Activated CD8-positive, alpha-beta memory T cell treated with anti-CD3 and anti-CD28 coated beads, Interleukin-2, amount 50 U/mL, for 24 hours (primary cell): ENCODE measurements around the gene ITSN1.
"Not testable (repeated sequence)": the region's sequence is repeated elsewhere in the genome, so short reads cannot be mapped to it uniquely, and the experiment has no call there.

Experiments used
- DNase-seq: peaks from one replicate; pipeline ENCODE4 v3.0.0-alpha.2; 2020; ENCODE audit errors: extremely low read depth

ITSN1 gene

DNA sequence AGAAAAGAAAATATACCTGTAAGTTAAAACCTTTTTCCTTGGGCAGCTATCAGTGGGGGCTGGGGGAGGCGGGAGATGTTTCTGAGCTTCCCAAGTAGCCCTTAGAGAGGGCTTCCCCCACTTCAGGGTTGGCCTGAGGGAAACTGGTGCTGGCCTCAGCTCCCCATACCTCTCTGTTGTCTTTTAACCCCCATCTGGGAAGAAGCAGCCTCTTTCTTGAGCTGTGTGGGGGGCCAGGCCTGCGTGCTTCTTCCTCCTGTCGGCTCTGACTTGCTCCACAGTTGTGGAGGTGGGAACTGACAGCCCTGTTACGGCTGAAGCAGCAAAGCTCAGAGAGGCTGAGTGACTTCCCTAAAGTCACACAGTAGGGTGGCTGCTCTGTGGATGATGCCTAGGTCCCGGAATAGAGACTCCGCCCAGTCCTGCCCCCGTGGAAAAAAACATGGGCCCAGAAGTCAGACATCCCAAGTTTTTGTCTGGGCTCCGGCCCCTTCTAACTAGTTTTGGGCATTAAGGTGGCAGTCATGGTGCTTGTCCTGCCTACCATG lies 218.1 kb downstream of the ITSN1 start:
- DNase-seq = no peak

DNA sequence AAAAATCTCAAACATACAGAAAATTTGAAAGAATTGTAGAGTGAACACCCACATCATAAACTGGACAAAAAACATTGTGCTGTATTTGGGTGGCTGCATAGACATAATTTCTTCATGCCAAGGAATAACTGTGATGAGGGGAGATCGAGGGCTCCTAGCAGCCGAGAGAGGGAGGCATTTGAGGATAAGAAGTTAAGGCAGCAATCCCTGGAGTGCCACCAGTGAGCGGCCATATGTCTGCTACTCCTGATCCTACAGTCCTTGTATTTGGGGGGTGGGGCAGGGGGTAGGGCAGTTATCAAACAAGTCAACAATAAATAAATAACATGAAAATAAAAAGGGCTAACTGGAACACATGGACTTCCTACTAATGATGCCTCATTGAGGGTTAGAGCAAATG lies 218.8 kb downstream of the ITSN1 start:
- no peak for DNase-seq

- DNase-seq = not testable (repeated sequence)
Measured at GRCh38 chr21:33863191-33863590, 220.9 kb downstream of the ITSN1 start.

DNA sequence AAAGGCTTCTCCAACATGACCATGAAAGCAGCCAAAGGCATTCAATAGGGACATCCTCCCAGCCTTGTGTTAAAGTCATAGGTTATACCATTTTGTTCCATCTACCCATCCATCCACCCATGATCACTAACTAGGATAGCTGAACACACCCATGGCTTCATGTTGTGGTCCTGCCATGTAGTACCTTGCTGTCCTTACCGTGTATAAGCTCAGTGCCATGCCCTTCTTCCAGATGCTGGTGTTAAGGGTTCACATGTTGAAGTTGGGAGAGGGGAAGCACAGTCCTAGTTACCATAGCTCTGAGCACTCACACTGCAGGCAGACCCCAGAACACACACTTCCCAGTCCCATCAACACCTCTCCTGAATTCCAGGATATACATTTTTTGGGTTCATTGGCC lies 221.8 kb downstream of the ITSN1 start:
- no peak for DNase-seq

DNA sequence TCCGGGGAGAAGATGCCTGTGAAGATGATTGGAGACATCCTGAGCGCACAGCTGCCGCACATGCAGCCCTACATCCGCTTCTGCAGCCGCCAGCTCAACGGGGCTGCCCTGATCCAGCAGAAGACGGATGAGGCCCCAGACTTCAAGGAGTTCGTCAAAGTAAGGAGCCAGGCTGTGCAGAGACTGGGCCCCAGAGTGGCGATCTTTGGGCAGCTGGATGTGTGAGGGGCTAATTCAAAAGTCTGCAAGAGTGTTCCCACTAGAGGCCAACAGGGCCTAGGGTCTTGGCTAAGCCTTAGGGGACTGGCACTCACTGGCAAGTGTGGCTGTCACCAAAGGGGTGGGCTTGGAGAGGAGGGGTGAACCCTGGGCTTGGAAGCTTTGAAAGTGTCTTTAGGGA lies 222.9 kb downstream of the ITSN1 start:
- DNase-seq = no peak

- DNase-seq = no peak
Measured at GRCh38 chr21:33865996-33866575, 223.8 kb downstream of the ITSN1 start.

DNA sequence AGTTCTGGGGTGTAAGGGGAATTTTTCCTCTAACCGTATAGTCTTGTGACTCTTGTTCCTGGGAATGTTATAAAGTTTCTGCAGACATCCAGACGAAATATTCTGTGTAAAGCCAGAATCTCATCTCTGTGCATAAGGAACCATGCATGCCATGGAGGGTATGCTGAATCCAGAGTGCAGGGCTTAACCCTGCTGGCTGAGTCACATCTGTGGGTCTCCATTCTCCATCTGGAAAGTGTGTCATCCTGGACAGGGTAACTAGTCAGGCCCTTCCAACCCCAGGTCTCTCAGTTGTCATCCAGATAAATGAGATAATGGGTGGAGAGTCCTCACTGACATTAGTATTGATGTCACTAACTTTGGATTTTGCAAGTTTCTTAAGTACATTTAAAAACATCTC lies 224.5 kb downstream of the ITSN1 start:
- DNase-seq = no peak

GRCh38 chr21:33867868-33868267 lies 225.6 kb downstream of the ITSN1 start:
- not testable (repeated sequence) for DNase-seq

DNA sequence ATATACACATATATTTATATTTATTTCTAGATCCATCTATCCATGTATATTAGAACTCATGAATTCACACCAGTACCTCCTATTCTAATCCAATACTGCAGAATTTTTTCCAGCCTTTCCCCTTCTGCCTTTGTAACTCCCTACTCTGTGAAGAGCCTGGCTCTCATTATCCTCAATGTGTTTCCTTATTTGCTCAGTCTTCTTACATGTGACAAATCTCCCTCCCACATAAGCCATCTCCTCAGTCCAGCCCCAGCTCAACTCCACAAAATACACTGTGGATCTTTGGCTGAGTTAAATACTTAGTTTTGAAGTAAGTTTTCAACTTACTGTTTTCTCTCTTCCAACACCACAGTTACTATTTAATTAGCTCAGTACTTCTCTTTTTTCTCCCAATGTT lies 227.6 kb downstream of the ITSN1 start:
- DNase-seq = no peak

- no peak for DNase-seq
Measured at GRCh38 chr21:33870768-33871167, 228.5 kb downstream of the ITSN1 start.

DNA sequence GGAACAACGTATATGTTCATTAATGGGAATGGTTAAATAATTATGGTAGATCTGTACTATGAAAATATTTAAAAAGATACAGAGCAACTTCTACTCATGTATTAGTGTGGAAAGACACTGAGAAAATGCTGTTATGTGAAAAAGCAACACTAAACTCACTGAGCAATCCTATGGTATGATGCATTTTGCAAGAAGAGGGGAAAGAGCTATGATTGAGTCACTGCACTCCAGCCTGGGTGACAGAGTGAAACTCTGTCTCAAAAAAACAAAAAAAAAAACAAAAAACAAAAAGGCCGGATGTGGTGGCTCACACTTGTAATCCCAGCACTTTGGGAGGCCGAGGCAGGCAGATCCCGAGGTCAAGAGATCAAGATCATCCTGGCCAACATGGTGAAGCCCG lies 228.9 kb downstream of the ITSN1 start:
- no peak for DNase-seq

DNA sequence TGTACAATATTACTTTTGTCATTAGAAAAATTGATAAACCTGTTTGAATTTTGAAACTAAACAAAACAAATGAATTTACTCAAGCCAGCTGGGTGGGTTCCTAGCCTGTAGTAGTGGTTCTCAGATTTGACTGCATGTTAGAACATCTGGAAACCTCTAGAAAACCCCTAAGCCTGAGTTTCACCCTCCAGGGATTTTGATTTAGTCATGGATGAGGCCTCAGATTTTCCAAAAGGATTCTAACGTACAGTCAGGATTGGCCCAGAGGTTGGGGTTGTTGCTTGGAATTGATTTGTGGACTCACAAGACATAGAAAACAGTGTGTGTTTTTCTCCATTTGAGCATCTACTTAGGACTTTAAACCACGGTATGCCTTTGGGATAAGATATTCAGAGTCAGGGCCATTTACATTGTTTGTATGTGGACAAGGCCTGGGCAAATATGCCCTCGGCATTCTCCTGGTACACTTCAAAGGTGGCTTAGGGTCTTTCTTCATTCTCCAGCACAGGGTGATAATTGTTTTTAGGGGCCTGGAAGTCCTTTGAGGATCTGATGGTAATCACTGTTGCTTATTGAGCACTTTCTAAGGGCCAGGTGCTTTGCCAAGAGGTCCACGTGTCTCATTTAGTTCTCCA lies 230.7 kb downstream of the ITSN1 start:
- no peak for DNase-seq

- no peak for DNase-seq
Measured at GRCh38 chr21:33874161-33874560, 231.9 kb downstream of the ITSN1 start.

GRCh38 chr21:33875026-33875695 lies 232.9 kb downstream of the ITSN1 start:
- no peak for DNase-seq

DNA sequence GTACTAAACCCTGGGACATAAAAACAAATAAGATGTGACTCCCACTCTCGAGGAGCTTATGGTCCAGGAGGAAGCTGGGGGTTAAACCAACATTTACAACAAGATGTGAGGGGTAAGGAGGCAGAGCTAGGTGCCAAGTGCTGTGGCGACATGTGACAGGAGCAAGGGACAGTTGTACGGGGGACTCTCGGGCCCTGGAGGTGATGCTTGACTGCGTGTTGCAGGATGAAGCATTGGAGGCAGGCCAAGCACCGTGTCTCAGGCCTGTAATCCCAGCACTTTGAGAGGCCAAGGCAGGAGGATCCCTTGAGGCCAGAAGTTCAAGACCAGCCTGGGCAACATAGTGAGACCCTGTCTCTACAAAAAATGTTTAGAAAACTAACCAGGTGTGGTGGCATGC lies 236.5 kb downstream of the ITSN1 start:
- DNase-seq = no peak

GRCh38 chr21:33880626-33881025 lies 238.3 kb downstream of the ITSN1 start:
- no peak for DNase-seq

DNA sequence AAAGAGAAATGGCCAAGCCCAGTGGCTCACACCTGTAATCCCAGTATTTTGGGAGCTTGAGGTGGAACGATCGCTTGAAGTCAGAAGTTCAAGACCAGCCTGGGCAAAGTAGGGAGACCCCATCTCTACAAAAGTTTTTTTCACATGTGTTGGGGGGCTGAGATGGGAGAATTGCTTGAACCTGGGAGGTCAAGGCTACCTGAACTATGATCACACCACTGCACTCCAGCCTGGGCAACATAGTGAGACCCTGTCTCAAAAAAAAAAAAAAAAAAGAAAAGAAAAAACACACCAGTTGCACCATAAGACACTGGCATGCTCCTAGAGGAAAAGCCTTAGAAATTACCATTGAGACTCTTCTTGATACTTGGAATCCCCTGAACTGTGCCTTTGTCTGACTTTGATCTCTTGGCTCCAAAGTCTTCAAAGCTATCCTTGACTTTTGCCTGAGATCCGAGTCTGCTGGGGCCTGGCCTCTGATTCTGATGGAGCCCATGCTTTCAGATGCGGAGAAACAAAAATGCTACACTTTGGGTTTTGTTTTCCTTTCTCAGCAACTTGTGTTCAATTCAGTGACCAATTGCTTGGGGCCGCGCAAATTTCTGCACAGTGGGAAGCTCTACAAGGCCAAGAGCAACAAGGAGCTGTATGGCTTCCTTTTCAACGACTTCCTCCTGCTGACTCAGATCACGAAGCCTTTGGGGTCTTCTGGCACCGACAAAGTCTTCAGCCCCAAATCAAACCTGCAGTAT lies 239.6 kb downstream of the ITSN1 start:
- no peak for DNase-seq

DNA sequence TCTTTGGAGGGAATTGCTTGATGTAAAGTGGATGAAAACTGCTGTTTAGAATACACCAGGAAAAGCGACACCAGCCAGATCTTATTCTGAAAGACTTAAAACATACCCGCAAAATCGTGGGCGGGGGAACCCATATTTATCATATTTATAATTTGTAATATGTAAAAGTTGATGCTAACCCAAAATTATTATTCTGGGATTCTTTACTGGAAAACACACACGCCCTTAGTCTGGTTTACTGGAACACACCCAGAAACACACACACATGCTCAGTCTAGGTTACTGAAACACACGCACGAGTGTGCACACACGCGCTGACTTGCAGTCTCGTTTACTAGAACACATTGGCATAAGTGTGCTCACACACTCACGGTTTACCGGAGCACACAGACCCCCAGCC lies 240.8 kb downstream of the ITSN1 start:
- no peak for DNase-seq

DNA sequence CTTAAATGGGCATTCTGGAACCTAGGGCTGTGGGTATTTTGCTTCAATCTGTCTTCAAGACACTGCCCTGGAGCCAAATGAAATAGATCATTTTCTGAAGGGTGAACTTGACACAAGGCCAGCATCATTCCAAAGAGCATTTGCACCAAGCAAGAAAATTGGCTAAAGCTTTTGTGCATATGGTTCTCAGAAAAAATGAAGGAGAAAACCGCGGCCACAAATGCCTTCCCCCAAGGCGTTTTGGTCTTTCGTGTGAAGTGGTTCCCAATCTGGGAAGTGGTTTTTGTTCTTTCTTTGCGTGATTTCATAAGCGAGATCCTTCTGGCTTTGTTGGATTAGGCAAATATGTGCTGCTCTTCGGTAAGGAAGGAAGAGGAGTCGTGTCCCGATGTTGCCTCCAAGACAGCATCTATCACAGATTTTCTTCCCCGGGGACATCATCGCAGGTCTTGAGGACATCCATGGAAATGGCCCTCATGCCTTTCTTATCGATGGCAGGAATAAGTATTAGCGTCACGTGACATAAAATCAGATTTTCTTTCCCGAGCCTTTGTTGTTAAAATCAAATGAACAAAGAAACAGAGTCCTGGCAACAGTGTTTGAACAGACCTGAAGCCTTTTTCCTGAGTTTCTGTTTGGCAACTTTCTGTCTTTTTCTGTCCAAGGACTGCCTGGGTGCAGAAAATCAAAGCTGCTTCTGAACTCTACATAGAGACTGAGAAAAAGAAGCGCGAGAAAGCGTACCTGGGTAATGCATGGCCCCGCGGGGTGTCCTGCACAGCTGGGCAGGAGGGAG lies 242.3 kb downstream of the ITSN1 start:
- DNase-seq = no peak

GRCh38 chr21:33885172-33885514 lies 242.8 kb downstream of the ITSN1 start:
- no peak for DNase-seq

DNA sequence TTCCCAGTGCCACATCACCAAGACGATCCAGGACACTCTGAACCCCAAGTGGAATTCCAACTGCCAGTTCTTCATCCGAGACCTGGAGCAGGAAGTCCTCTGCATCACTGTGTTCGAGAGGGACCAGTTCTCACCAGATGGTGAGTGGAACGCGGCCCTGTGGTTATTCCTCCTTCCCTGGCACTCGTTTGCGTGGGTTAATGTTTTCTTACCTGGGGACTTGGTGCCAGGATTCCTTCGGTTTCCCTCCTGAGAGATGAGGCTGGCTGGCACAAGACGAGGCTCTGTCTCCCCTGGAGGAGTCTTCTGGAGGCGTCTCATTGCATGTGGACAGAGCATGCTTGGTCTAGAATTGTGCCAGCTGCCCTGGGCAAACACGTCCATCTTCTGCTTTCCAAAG lies 244.0 kb downstream of the ITSN1 start:
- no peak for DNase-seq

DNA sequence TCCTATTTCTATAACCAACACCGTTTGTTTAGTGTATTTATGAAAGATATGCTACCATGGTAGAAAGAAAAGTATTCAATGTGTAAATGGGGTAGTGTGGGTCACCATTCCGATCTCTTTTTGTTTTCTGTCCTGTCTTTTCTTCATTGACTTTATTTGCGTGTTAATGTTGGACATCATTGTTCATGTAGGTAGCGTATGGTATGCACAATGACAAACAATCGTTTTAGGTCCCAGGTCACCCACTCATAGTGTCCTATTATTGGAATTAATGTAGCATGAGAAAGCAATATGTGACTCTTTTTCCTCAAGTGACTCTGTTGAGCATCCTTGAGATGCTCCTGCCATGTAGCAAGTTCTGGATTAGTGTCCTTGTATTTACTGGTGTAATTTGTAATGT lies 247.9 kb downstream of the ITSN1 start:
- no peak for DNase-seq
